PC-3 (cell line): ENCODE results near the gene MACROD2. TPM values are rescaled to one million over a fixed set of nuclear protein-coding genes. Genes with fewer than 3 reads are reported as not detected.
A peak's percentile ranks its signal among the peaks of the same experiment; 100 is the strongest.

Experiments
- ATAC-seq: fragments of 200-7000 bp; cut with Tn5 transposase; 2 replicates; pipeline ENCODE4 v1.9.1; 2020; ENCODE audit warnings: mild to moderate bottlenecking, moderate library complexity
- BruUV-seq: library from RNA; stranded (reverse); fragments of 400-500 nt; replicated peaks from 2 replicates; lab custom pipeline; 2021; lab: Mats Ljungman, UMichigan
- CTCF ChIA-PET: fragments of 300-600 bp; sonication (Branson Sonifier 250); formaldehyde crosslinking; loops from one replicate; lab custom pipeline; 2022; ENCODE audit warnings: antibody characterized with exemption; lab: Charles Lee
- POLR2A ChIA-PET: fragments of 300-600 bp; sonication (Branson Sonifier 250); formaldehyde crosslinking; loops from one replicate; lab custom pipeline; 2022; ENCODE audit warnings: antibody characterized with exemption; ENCODE audit not compliant: unreplicated experiment; lab: Charles Lee
- DNase-seq: peaks from one replicate; pipeline ENCODE4 v3.0.0-alpha.2; 2015
- H2AFZ ChIP-seq: fragments of 300-600 bp; sonication (generic); 2 replicates; pipeline ENCODE4 v1.6.0; 2016; ENCODE audit warnings: antibody characterized with exemption, low read length
- H3F3A ChIP-seq: fragments of 300-600 bp; sonication (generic); one replicate; pipeline ENCODE4 v1.6.0; 2017; ENCODE audit warnings: antibody characterized with exemption, low read length, control low read depth, mild to moderate bottlenecking; ENCODE audit not compliant: unreplicated experiment
- H3K27ac ChIP-seq: fragments of 300-600 bp; sonication (generic); 2 replicates; pipeline ENCODE4 v1.5.1; 2016; ENCODE audit warnings: mild to moderate bottlenecking, low read length
- H3K27me3 ChIP-seq: fragments of 300-600 bp; sonication (generic); 2 replicates; pipeline ENCODE4 v1.6.1; 2016; ENCODE audit warnings: low read length, mixed read lengths
- H3K36me3 ChIP-seq: fragments of 300-600 bp; sonication (generic); 2 replicates; pipeline ENCODE4 v1.6.1; 2016; ENCODE audit warnings: low read depth, mixed run types, low read length, mixed read lengths
- H3K4me1 ChIP-seq: fragments of 300-600 bp; sonication (generic); 2 replicates; pipeline ENCODE4 v1.5.1; 2016; ENCODE audit warnings: low read length; ENCODE audit not compliant: insufficient read depth
- H3K4me2 ChIP-seq: fragments of 300-600 bp; sonication (generic); 2 replicates; pipeline ENCODE4 v1.6.0; 2016; ENCODE audit warnings: low read length
- H3K4me3 ChIP-seq: fragments of 300-600 bp; sonication (generic); 2 replicates; pipeline ENCODE4 v1.5.1; 2016; ENCODE audit warnings: mild to moderate bottlenecking, low read length, mixed read lengths
- H3K79me2 ChIP-seq: fragments of 300-600 bp; sonication (generic); 2 replicates; pipeline ENCODE4 v1.6.1; 2017; ENCODE audit warnings: low read length, mixed read lengths
- H3K9ac ChIP-seq: fragments of 300-600 bp; sonication (generic); 2 replicates; pipeline ENCODE4 v1.6.0; 2016; ENCODE audit warnings: mild to moderate bottlenecking, low read length
- H3K9me2 ChIP-seq: fragments of 300-600 bp; sonication (generic); replicated peaks from 2 replicates; pipeline ENCODE4 v1.6.1; 2016; ENCODE audit warnings: mixed run types, low read length, mixed read lengths
- H3K9me3 ChIP-seq: fragments of 300-600 bp; sonication (generic); 2 replicates; pipeline ENCODE4 v1.6.1; 2016; ENCODE audit warnings: low read length, mixed read lengths
- H4K20me1 ChIP-seq: fragments of 300-600 bp; sonication (generic); 2 replicates; pipeline ENCODE4 v1.6.1; 2016; ENCODE audit warnings: low read length, mixed read lengths
- EZH2 ChIP-seq: fragments of 300-600 bp; sonication (generic); IDR thresholded peaks from one replicate; pipeline ENCODE4 v1.6.1; 2017; ENCODE audit warnings: antibody characterized with exemption, mild to moderate bottlenecking, low read length; ENCODE audit not compliant: unreplicated experiment
- EZH2phosphoT487 ChIP-seq: fragments of 300-600 bp; sonication (generic); IDR thresholded peaks from 2 replicates; pipeline ENCODE4 v1.6.1; 2018; ENCODE audit warnings: mild to moderate bottlenecking, antibody characterized with exemption, low read length, borderline replicate concordance
- intact Hi-C: fragments of 100-400 bp; cut with micrococcal nuclease; formaldehyde crosslinking; loops from 2 replicates; pipeline ENCODE4 v1.9.0; 2023
- total RNA-seq: library from RNA; depleted of rRNA; stranded (reverse); fragments of >200 nt; gene quantifications from 2 replicates; pipeline ENCODE4 v1.2.3, GENCODE V29; 2014
- TF ChIP-seq, protein P1 (sequence below): fragments of 300-600 bp; sonication (generic); conservative IDR thresholded peaks from 2 replicates; pipeline ENCODE4 v1.5.1; 2017; ENCODE audit warnings: antibody characterized with exemption, low read depth, mild to moderate bottlenecking, low read length

Gene MACROD2
- total RNA-seq, 1 experiment from 2014 or later = 3.1 TPM

DNA sequence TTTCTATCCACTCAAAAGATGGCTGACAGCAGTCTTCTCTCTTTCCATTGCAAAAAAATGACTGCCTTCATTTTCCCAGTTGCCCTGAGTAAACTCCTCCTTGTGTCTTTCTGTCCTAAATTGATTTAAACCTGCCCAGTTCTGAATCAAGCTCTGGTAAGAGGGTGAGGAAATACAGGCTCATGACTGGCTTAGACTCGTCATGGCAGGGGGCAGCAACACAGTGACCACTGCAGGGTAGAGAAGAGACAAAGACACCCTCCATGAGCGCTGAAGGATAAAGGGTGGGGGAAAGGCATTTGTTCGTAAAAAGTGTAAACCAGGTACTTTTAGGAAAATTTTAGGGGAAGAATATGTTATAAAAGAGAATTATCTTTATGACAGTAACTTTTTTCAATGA lies 1080.3 kb downstream of the MACROD2 start:
- Histone ChIP-seq H3K4me3 (no peak overlapping the region), H3K4me1 (no peaks in the 10 kb centered on the region), H3K79me2 (no peaks in the 10 kb centered on the region), H3K27ac (no peak overlapping the region), H3F3A (no peaks in the 10 kb centered on the region), H2AFZ (peak overlapping the region; percentile 31; the same call in 1 of the 2 replicates), H4K20me1 (no peaks in the 10 kb centered on the region), H3K9me2 (no peaks in the 10 kb centered on the region), H3K9ac (no peak overlapping the region), H3K36me3 (no peaks in the 10 kb centered on the region), H3K27me3 (no peaks in the 10 kb centered on the region), H3K4me2 (no peak overlapping the region), H3K9me3 (no peaks in the 10 kb centered on the region)
- no peak for DNase-seq
- intact Hi-C loops = no loop called here
- CTCF ChIA-PET = no interaction called here
- TF ChIP-seq, protein P1, sequence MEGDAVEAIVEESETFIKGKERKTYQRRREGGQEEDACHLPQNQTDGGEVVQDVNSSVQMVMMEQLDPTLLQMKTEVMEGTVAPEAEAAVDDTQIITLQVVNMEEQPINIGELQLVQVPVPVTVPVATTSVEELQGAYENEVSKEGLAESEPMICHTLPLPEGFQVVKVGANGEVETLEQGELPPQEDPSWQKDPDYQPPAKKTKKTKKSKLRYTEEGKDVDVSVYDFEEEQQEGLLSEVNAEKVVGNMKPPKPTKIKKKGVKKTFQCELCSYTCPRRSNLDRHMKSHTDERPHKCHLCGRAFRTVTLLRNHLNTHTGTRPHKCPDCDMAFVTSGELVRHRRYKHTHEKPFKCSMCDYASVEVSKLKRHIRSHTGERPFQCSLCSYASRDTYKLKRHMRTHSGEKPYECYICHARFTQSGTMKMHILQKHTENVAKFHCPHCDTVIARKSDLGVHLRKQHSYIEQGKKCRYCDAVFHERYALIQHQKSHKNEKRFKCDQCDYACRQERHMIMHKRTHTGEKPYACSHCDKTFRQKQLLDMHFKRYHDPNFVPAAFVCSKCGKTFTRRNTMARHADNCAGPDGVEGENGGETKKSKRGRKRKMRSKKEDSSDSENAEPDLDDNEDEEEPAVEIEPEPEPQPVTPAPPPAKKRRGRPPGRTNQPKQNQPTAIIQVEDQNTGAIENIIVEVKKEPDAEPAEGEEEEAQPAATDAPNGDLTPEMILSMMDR = no peak
- TF ChIP-seq EZH2 = no peak
- POLR2A ChIA-PET = no interaction called here
- ATAC-seq = no peak
- no TSS peak for BruUV-seq

GRCh38 chr20:15076785-15077184 lies 1081.5 kb downstream of the MACROD2 start:
- Histone ChIP-seq H3K79me2 (no peaks in the 10 kb centered on the region), H3K4me3 (no peak overlapping the region), H3K27ac (no peak overlapping the region), H3K9ac (no peak overlapping the region), H3K4me1 (no peaks in the 10 kb centered on the region), H3K9me3 (no peaks in the 10 kb centered on the region), H4K20me1 (no peaks in the 10 kb centered on the region), H2AFZ (no peak overlapping the region), H3K27me3 (no peaks in the 10 kb centered on the region), H3F3A (no peaks in the 10 kb centered on the region), H3K36me3 (no peaks in the 10 kb centered on the region), H3K9me2 (no peaks in the 10 kb centered on the region), H3K4me2 (no peak overlapping the region)
- BruUV-seq = no TSS peak
- intact Hi-C loops = no loop called here
- ATAC-seq (no peak), DNase-seq (no peak)
- ChIA-PET POLR2A (no interaction called here), CTCF (no interaction called here)
- TF ChIP-seq EZH2phosphoT487 (no peak), EZH2 (no peak)
- TF ChIP-seq, protein P1 = no peak

- no peaks in the 10 kb centered on the region for H3K79me2 ChIP-seq
- no peak for ATAC-seq
- no peaks in the 10 kb centered on the region for H3K36me3 ChIP-seq
- no peaks in the 10 kb centered on the region for H3K9me3 ChIP-seq
- no TSS peak for BruUV-seq
- no peaks in the 10 kb centered on the region for H3K4me1 ChIP-seq
- no peak overlapping the region for H3K27ac ChIP-seq
- no peaks in the 10 kb centered on the region for H3F3A ChIP-seq
- ChIA-PET POLR2A (no interaction called here), CTCF (no interaction called here)
- no peaks in the 10 kb centered on the region for H4K20me1 ChIP-seq
- no peak overlapping the region for H3K4me2 ChIP-seq
- intact Hi-C loops = no loop called here
- TF ChIP-seq, protein P1 = no peak
- TF ChIP-seq EZH2phosphoT487 = no peak
- no peak for TF ChIP-seq EZH2
- no peaks in the 10 kb centered on the region for H3K27me3 ChIP-seq
- H3K9me2 ChIP-seq = no peaks in the 10 kb centered on the region
- no peak overlapping the region for H2AFZ ChIP-seq
- no peak overlapping the region for H3K4me3 ChIP-seq
- H3K9ac ChIP-seq = no peak overlapping the region
- DNase-seq = no peak
Observed at GRCh38 chr20:15077733-15078250, 1082.5 kb downstream of the MACROD2 start.
